Fibroblast of peridontal ligament (primary cell): ENCODE results near the gene CMC1.
A peak's percentile ranks its signal among the peaks of the same experiment; 100 is the strongest.
"Not testable (repeated sequence)": the region's sequence is repeated elsewhere in the genome, so short reads cannot be mapped to it uniquely, and the experiment has no call there.

Experiments
- DNase-seq: peaks from one replicate; pipeline ENCODE4 v3.0.0-alpha.2; 2010; ENCODE audit errors: extremely low read depth

Gene CMC1

GRCh38 chr3:28244491-28244890 lies 3.1 kb downstream of the CMC1 start:
- no peak for DNase-seq

DNA sequence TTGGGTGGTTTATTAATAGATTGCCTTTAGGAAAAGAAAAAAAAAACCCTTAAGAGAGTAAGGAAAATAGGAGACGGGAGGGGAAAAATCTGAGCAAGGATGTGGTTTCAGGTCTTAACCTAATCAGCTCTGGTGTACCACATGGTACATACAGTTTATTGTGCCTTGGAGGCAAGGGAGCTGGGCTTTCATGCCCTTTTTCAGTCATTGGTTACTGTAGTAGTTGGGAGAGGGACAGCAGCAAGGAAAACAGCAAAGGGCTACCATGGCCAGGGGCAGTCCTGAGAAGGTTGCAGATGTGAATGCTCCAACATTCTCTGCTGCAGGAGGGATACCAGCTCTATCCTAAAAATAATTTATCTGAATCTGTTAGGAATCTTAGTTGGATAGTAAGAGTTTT lies 5.9 kb downstream of the CMC1 start:
- DNase-seq, result no peak

- no peak for DNase-seq
Observed at GRCh38 chr3:28250999-28251398, 9.6 kb downstream of the CMC1 start.

- no peak for DNase-seq
Observed at GRCh38 chr3:28252001-28252431, 10.6 kb downstream of the CMC1 start.

DNA sequence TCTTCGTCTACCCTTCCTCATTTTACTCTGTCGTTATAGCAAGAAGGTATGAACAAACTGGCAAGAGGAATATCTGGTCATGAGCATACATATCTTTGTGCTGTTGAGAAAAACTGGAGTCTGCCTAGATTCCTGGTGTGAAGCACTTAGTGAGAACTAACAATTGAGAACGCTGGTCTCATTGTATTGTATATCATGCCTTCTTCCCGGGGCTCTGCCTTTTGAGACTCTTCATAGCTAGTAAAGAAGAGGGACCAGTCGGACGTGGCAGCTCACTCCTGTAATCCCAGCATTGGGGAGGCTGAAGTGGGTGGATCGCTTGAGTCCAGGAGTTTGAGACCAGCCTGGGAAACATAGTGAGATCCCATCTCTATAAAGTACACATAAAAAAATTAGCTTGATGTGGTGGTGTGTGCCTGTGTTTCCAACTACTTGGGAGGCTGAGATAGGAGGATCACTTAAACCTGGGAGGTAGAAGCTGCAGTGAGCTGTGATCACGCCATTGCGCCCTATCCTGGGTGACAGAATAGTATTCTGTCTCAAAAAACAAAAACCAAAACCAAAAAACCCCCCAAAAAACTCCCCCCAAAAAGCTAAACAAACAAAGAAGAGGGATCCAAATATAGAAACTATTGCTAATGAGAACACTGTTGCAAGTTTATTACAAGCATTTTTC lies 11.8 kb downstream of the CMC1 start:
- no peak for DNase-seq

DNA sequence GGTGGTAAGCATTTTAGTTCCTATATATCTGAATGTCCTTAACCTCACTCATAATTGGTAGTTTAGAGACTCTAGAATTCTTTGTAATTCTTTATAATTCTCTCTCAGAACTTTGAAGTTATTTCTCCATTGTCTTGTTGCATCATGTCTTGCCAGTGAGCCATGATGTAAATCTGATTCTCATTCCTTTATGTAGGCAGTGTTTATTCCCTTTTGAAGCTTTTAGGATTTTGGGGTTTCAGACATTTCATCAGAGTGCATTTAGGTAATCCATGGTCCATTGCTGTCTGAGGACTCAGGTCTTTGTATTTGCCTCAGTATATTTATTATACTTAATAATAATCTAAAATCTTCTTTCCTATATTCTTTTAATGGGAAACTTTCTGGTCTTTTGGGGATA lies 20.6 kb downstream of the CMC1 start:
- DNase-seq, result peak; percentile 22

DNA sequence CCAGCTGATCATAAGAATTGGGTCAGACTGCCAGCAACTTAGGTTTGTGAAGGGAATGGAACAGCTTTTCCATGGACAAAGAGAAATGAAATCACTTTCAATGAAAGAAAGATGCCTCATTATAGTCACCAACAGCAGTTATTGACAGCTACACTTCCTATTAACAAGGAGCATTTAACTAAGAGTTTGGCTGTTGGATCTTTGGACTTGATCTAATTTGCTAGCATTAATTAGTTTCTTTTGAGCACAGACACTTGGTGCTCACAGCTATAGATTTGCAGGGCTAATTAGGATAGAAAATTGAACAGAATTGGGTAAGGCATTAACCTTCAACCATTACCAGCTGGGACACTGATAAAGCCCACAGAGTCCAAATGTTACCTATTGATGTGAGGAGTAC lies 24.2 kb downstream of the CMC1 start:
- DNase-seq, result no peak

GRCh38 chr3:28267984-28268849 lies 26.8 kb downstream of the CMC1 start:
- peak; percentile 27 for DNase-seq

DNA sequence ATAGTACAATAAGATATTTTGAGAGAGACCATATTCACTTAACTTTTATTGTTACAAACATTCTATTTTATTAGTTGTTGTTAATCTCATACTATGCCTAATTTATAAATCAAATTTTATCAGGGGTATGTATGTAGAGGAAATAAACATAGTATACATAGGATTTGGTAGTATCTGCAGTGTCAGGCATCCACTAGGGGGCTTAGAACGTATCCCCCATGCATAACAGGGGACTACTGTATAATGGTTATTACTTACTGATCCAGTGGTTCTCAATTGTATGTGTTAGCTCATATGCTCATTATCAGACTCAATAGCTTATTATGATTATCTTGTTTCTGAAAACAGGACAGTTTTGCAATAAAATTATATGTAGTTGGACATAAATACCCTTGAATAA lies 27.6 kb downstream of the CMC1 start:
- DNase-seq, result no peak

DNA sequence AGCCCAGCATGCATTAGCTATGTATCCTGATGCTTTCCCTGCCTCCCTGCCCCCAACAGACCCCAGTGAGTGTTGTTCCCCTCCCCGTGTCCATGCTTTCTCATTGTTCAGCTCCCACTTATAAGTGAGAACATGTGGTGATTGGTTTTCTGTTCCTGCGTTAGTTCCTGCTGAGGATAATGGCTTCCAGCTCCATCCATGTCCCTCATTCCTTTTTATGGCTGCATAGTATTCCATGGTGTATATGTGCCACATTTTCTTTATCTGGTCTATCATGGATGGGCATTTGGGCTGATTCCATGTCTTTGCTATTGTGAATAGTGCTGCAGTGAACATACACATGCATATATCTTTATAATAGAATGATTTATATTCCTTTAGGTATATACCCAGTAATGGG lies 28.5 kb downstream of the CMC1 start:
- not testable (repeated sequence) for DNase-seq

DNA sequence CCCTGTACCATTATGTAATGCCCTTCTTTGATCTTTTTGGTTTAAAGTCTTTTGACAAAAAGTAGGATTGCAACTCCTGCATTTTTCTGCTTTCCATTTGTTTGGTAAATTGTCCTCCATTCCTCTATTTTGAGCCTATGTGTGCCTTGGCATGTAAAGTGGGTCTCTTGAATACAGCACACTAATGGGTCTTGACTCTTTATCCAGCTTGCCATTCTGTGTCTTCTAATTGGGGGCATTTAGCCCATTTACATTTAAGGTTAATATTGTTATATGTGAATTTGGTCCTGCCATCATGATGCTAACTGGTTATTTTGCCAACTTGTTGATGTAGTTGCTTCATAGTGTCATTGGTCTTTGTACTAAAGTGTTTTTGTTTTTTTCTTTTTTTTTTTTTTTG lies 32.4 kb downstream of the CMC1 start:
- DNase-seq, result no peak

DNA sequence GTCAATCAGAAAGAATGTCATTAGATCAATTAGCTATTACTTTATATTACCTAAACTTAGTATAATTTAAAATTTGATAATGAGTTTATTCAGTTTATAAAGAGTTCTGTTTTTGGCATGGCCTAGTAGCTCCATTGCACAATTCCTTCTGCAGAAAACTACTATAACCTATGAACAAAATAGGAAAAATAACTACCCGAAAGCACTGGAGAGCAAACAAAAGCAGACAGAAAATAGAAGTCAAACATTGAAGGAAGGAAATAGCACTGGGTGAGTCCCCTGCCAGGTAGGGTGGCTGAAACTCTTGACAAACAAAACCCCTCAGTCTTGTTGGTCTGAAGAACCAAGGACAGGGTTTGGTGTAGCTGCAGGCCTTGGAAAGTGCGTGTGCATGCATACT lies 37.5 kb downstream of the CMC1 start:
- DNase-seq, result no peak

GRCh38 chr3:28279770-28280169 lies 38.4 kb downstream of the CMC1 start:
- peak; percentile 28 for DNase-seq

DNA sequence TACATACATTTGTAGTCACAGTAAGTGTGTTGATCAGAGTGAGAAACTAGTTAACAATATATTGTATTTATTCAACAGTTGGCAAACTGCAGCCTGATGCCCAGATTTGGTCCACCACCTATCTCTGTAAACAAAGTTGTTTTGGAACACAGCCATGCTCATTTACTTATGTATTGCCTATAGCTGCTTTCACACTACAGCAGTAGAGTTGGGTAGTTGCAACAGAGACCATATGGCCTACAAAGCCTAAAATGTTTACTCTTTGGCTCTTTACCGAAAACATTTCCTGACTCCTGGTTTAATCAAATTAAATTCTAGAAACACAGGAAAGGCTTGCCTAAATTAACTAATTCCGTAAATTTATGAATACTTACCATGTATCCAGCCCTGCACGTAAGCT lies 39.4 kb downstream of the CMC1 start:
- DNase-seq, result no peak

DNA sequence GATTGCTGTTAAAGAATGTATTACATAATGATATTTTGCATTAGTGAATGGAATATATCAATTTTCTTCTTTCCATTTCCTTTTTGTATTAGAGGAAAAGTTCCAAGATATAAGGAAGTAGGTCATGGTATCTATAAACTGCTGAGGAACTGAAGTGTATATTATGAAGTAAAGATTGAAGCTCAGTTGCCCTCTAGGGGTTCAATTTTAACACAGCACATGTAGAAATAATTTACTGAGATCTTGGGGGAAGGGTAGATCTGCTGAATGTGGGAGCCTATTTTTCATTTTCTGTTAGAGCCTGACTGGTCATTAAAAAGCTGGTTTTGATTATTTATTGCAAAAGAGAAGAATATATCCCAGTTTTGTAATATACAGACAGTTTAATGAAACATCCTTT lies 45.2 kb downstream of the CMC1 start:
- peak; percentile 75 for DNase-seq

- no peak for DNase-seq
Observed at GRCh38 chr3:28287046-28287445, 45.6 kb downstream of the CMC1 start.

DNA sequence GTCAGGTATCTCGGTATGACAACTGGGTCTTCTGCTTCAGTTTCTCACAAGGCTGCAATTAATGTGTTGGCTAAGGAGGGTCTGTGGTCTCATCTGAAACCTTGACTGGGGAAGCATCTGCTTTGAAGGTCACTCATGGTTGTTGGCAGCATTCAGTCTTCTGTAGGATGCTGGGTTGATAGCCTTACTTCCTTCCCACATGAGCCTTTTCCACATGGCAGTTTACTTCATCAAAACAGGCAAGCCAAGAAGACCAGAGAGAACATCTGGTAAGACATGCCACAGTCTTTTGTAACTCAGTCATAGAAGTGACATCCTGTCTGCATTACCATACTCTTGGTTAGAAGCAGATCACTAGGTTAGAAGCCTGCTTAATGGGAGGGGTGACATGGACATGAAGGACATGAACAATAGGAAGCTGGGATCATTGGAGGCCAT lies 49.5 kb downstream of the CMC1 start:
- no peak for DNase-seq

GRCh38 chr3:28291577-28291976 lies 50.2 kb downstream of the CMC1 start:
- no peak for DNase-seq

DNA sequence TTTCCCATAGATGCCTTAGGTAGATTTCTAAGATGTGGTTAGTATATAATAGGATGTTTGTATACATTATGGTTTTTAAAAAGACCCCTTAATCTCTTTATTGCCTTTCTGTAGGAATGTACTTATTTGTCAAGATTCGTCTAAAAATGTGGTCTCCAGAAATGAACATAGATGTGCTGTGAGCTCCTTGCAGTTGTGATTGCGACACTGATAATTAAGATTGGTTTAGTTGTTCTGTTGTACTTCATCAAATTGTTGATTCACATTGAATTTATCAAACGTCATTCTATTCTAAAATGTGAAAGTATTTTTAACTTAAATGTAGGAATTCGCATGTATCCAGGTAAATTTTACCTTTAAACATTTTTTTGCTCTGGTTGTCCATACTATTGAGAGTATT lies 51.2 kb downstream of the CMC1 start:
- DNase-seq, result no peak

- DNase-seq, result no peak
Observed at GRCh38 chr3:28294667-28295413, 53.4 kb downstream of the CMC1 start.

- DNase-seq, result peak; percentile 53
Observed at GRCh38 chr3:28295898-28296490, 54.6 kb downstream of the CMC1 start.

GRCh38 chr3:28299705-28300104 lies 58.3 kb downstream of the CMC1 start:
- DNase-seq, result no peak
